SK-N-SH treated with all-trans-retinoic acid at 6 μM for 48 hours (cell line): ENCODE measurements around the gene RIPK4.

ENCODE experiments used
- ATAC-seq: fragments of 200-7000 bp; cut with Tn5 transposase; 3 replicates; pipeline ENCODE4 v1.9.1; 2020; ENCODE audit warnings: mild to moderate bottlenecking, moderate library complexity
- ARNTL ChIP-seq: fragments of 450-650 bp; formaldehyde crosslinking; IDR thresholded peaks from 2 replicates; pipeline ENCODE4 v1.5.0; 2020; ENCODE audit warnings: low read depth, mild to moderate bottlenecking, moderate library complexity, borderline replicate concordance
- BACH2 ChIP-seq: fragments of 250-450 bp; sonication (Bioruptor Pico); IDR thresholded peaks from 2 replicates; pipeline ENCODE4 v1.9.0; 2021; ENCODE audit warnings: mild to moderate bottlenecking, borderline replicate concordance
- CSDC2 ChIP-seq: fragments of 250-450 bp; sonication (Bioruptor Pico); IDR thresholded peaks from 2 replicates; pipeline ENCODE4 v1.5.0; 2020; ENCODE audit warnings: mild to moderate bottlenecking, moderate library complexity
- ESRRG ChIP-seq: fragments of 250-450 bp; sonication (Bioruptor Pico); IDR thresholded peaks from 2 replicates; pipeline ENCODE4 v1.6.1; 2021; ENCODE audit warnings: mild to moderate bottlenecking
- GLIS3 ChIP-seq: fragments of 250-450 bp; sonication (Bioruptor Pico); IDR thresholded peaks from 2 replicates; pipeline ENCODE4 v1.5.0; 2020; ENCODE audit warnings: mild to moderate bottlenecking, moderate library complexity
- ISL1 ChIP-seq: fragments of 250-450 bp; sonication (Bioruptor Pico); IDR thresholded peaks from 2 replicates; pipeline ENCODE4 v2.1.2; 2022; ENCODE audit warnings: mild to moderate bottlenecking, moderate library complexity
- OSR1 ChIP-seq: fragments of 250-450 bp; sonication (Bioruptor Pico); IDR thresholded peaks from 2 replicates; pipeline ENCODE4 v1.8.0; 2022; ENCODE audit warnings: moderate library complexity, mild to moderate bottlenecking, inconsistent platforms
- PPARA ChIP-seq: fragments of 250-450 bp; sonication (Bioruptor Pico); IDR thresholded peaks from 2 replicates; pipeline ENCODE4 v1.5.0; 2020; ENCODE audit warnings: mild to moderate bottlenecking, borderline replicate concordance
- RARB ChIP-seq: fragments of 250-450 bp; sonication (Bioruptor Pico); IDR thresholded peaks from 2 replicates; pipeline ENCODE4 v1.8.0; 2021; ENCODE audit warnings: mild to moderate bottlenecking, moderate library complexity
- SNAI2 ChIP-seq: fragments of 250-450 bp; sonication (Bioruptor Pico); IDR thresholded peaks from 2 replicates; pipeline ENCODE4 v1.5.0; 2020; ENCODE audit warnings: mild to moderate bottlenecking, moderate library complexity
- TCF4 ChIP-seq: fragments of 250-450 bp; sonication (Bioruptor Pico); IDR thresholded peaks from 2 replicates; pipeline ENCODE4 v1.8.0; 2021; ENCODE audit warnings: mild to moderate bottlenecking, moderate library complexity, borderline replicate concordance
- TOX ChIP-seq: fragments of 250-450 bp; sonication (Bioruptor Pico); IDR thresholded peaks from 2 replicates; pipeline ENCODE4 v1.8.0; 2021; ENCODE audit warnings: mild to moderate bottlenecking, moderate library complexity, borderline replicate concordance
- ZC3H10 ChIP-seq: fragments of 250-450 bp; sonication (Bioruptor Pico); IDR thresholded peaks from 2 replicates; pipeline ENCODE4 v1.5.1; 2021; ENCODE audit warnings: mild to moderate bottlenecking, moderate library complexity
- ZFP3 ChIP-seq: fragments of 250-450 bp; sonication (Bioruptor Pico); IDR thresholded peaks from 2 replicates; pipeline ENCODE4 v1.5.0; 2020; ENCODE audit warnings: mild to moderate bottlenecking, moderate library complexity
- ZFP30 ChIP-seq: fragments of 450-650 bp; formaldehyde crosslinking; IDR thresholded peaks from 2 replicates; pipeline ENCODE4 v1.5.0; 2022; ENCODE audit warnings: mild to moderate bottlenecking, moderate library complexity
- ZNF565 ChIP-seq: fragments of 450-650 bp; formaldehyde crosslinking; conservative IDR thresholded peaks from 2 replicates; pipeline ENCODE4 v1.5.0; 2020; ENCODE audit warnings: low read depth, mild to moderate bottlenecking, moderate library complexity
- ZNF70 ChIP-seq: fragments of 450-650 bp; formaldehyde crosslinking; IDR thresholded peaks from 2 replicates; pipeline ENCODE4 v1.5.0; 2020; ENCODE audit warnings: mild to moderate bottlenecking, moderate library complexity
- ZNF8 ChIP-seq: fragments of 450-650 bp; formaldehyde crosslinking; IDR thresholded peaks from 2 replicates; pipeline ENCODE4 v1.5.0; 2020; ENCODE audit warnings: mild to moderate bottlenecking, moderate library complexity
- TF ChIP-seq, protein P1 (sequence below): fragments of 250-450 bp; sonication (Bioruptor Pico); IDR thresholded peaks from 2 replicates; pipeline ENCODE4 v1.5.0; 2020; ENCODE audit warnings: mild to moderate bottlenecking, moderate library complexity
- TF ChIP-seq, protein P2 (sequence below): fragments of 250-450 bp; sonication (Bioruptor Pico); IDR thresholded peaks from 2 replicates; pipeline ENCODE4 v1.5.1; 2021; ENCODE audit warnings: mild to moderate bottlenecking, moderate library complexity
- TF ChIP-seq, protein P3 (sequence below): fragments of 250-450 bp; sonication (Bioruptor Pico); IDR thresholded peaks from 2 replicates; pipeline ENCODE4 v1.8.0; 2020; ENCODE audit warnings: mild to moderate bottlenecking, moderate library complexity, borderline replicate concordance
- TF ChIP-seq, protein P4 (sequence below): fragments of 250-450 bp; sonication (Bioruptor Pico); IDR thresholded peaks from 2 replicates; pipeline ENCODE4 v1.5.1; 2020; ENCODE audit warnings: low read depth, mild to moderate bottlenecking, moderate library complexity
- TF ChIP-seq, protein P5 (sequence below): fragments of 250-450 bp; sonication (Bioruptor Pico); IDR thresholded peaks from 2 replicates; pipeline ENCODE4 v1.8.0; 2021; ENCODE audit warnings: low read depth, mild to moderate bottlenecking, moderate library complexity, borderline replicate concordance

Gene RIPK4

GRCh38 chr21:41769521-41769920, 2.7 kb upstream of the RIPK4 start:
- ATAC-seq: no peak
- TF ChIP-seq SNAI2 (CRISPR knock-in tag) (no peak), OSR1 (CRISPR knock-in tag) (no peak), ZNF565 (CRISPR knock-in tag) (no peak), ZC3H10 (no peak), ISL1 (no peak), BACH2 (CRISPR knock-in tag) (no peak), ZFP30 (CRISPR knock-in tag) (no peak), TCF4 (CRISPR knock-in tag) (no peak), ZFP3 (CRISPR knock-in tag) (no peak), CSDC2 (no peak), GLIS3 (CRISPR knock-in tag) (no peak), ZNF8 (CRISPR knock-in tag) (no peak), RARB (CRISPR knock-in tag) (no peak), ESRRG (CRISPR knock-in tag) (no peak), ARNTL (CRISPR knock-in tag) (no peak), ZNF70 (CRISPR knock-in tag) (no peak)
- TF ChIP-seq, protein P1, sequence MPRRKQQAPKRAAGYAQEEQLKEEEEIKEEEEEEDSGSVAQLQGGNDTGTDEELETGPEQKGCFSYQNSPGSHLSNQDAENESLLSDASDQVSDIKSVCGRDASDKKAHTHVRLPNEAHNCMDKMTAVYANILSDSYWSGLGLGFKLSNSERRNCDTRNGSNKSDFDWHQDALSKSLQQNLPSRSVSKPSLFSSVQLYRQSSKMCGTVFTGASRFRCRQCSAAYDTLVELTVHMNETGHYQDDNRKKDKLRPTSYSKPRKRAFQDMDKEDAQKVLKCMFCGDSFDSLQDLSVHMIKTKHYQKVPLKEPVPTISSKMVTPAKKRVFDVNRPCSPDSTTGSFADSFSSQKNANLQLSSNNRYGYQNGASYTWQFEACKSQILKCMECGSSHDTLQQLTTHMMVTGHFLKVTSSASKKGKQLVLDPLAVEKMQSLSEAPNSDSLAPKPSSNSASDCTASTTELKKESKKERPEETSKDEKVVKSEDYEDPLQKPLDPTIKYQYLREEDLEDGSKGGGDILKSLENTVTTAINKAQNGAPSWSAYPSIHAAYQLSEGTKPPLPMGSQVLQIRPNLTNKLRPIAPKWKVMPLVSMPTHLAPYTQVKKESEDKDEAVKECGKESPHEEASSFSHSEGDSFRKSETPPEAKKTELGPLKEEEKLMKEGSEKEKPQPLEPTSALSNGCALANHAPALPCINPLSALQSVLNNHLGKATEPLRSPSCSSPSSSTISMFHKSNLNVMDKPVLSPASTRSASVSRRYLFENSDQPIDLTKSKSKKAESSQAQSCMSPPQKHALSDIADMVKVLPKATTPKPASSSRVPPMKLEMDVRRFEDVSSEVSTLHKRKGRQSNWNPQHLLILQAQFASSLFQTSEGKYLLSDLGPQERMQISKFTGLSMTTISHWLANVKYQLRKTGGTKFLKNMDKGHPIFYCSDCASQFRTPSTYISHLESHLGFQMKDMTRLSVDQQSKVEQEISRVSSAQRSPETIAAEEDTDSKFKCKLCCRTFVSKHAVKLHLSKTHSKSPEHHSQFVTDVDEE (CRISPR knock-in tag): no peak
- TF ChIP-seq, protein P2, sequence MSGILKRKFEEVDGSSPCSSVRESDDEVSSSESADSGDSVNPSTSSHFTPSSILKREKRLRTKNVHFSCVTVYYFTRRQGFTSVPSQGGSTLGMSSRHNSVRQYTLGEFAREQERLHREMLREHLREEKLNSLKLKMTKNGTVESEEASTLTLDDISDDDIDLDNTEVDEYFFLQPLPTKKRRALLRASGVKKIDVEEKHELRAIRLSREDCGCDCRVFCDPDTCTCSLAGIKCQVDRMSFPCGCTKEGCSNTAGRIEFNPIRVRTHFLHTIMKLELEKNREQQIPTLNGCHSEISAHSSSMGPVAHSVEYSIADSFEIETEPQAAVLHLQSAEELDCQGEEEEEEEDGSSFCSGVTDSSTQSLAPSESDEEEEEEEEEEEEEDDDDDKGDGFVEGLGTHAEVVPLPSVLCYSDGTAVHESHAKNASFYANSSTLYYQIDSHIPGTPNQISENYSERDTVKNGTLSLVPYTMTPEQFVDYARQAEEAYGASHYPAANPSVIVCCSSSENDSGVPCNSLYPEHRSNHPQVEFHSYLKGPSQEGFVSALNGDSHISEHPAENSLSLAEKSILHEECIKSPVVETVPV (CRISPR knock-in tag): no peak
- TF ChIP-seq, protein P3, sequence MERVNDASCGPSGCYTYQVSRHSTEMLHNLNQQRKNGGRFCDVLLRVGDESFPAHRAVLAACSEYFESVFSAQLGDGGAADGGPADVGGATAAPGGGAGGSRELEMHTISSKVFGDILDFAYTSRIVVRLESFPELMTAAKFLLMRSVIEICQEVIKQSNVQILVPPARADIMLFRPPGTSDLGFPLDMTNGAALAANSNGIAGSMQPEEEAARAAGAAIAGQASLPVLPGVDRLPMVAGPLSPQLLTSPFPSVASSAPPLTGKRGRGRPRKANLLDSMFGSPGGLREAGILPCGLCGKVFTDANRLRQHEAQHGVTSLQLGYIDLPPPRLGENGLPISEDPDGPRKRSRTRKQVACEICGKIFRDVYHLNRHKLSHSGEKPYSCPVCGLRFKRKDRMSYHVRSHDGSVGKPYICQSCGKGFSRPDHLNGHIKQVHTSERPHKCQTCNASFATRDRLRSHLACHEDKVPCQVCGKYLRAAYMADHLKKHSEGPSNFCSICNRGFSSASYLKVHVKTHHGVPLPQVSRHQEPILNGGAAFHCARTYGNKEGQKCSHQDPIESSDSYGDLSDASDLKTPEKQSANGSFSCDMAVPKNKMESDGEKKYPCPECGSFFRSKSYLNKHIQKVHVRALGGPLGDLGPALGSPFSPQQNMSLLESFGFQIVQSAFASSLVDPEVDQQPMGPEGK (CRISPR knock-in tag): no peak
- TF ChIP-seq, protein P4, sequence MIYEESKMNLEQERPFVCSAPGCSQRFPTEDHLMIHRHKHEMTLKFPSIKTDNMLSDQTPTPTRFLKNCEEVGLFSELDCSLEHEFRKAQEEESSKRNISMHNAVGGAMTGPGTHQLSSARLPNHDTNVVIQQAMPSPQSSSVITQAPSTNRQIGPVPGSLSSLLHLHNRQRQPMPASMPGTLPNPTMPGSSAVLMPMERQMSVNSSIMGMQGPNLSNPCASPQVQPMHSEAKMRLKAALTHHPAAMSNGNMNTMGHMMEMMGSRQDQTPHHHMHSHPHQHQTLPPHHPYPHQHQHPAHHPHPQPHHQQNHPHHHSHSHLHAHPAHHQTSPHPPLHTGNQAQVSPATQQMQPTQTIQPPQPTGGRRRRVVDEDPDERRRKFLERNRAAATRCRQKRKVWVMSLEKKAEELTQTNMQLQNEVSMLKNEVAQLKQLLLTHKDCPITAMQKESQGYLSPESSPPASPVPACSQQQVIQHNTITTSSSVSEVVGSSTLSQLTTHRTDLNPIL (CRISPR knock-in tag): no peak

- ATAC-seq: no peak
- TF ChIP-seq, protein P3 (CRISPR knock-in tag): no peak
- TF ChIP-seq, protein P5, sequence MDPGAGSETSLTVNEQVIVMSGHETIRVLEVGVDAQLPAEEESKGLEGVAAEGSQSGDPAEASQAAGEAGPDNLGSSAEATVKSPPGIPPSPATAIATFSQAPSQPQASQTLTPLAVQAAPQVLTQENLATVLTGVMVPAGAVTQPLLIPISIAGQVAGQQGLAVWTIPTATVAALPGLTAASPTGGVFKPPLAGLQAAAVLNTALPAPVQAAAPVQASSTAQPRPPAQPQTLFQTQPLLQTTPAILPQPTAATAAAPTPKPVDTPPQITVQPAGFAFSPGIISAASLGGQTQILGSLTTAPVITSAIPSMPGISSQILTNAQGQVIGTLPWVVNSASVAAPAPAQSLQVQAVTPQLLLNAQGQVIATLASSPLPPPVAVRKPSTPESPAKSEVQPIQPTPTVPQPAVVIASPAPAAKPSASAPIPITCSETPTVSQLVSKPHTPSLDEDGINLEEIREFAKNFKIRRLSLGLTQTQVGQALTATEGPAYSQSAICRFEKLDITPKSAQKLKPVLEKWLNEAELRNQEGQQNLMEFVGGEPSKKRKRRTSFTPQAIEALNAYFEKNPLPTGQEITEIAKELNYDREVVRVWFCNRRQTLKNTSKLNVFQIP (CRISPR knock-in tag): no peak
- no peak for TF ChIP-seq GLIS3 (CRISPR knock-in tag)
- no peak for TF ChIP-seq ZNF8 (CRISPR knock-in tag)
- no peak for TF ChIP-seq CSDC2
- no peak for TF ChIP-seq BACH2 (CRISPR knock-in tag)
- TF ChIP-seq ZFP30 (CRISPR knock-in tag): no peak
- no peak for TF ChIP-seq SNAI2 (CRISPR knock-in tag)
- TF ChIP-seq, protein P1 (CRISPR knock-in tag): no peak
- TF ChIP-seq ZNF70 (CRISPR knock-in tag): no peak
- no peak for TF ChIP-seq ZFP3 (CRISPR knock-in tag)
- no peak for TF ChIP-seq ZC3H10
- TF ChIP-seq RARB (CRISPR knock-in tag): no peak
- TF ChIP-seq, protein P4 (CRISPR knock-in tag): no peak
- no peak for TF ChIP-seq TOX (CRISPR knock-in tag)
- no peak for TF ChIP-seq ZNF565 (CRISPR knock-in tag)
- no peak for TF ChIP-seq PPARA (CRISPR knock-in tag)
Measured at GRCh38 chr21:41769111-41769510, 2.3 kb upstream of the RIPK4 start.
